GM19467 (cell line): ENCODE results near the gene RAB40AL.
"Not testable (repeated sequence)": the region's sequence is repeated elsewhere in the genome, so short reads cannot be mapped to it uniquely, and the experiment has no call there.

ENCODE experiments used
- ATAC-seq: cut with Tn5 transposase; IDR thresholded peaks from one replicate; pipeline ENCODE4 v1.9.1; 2021; ENCODE audit warnings: mild to moderate bottlenecking, moderate library complexity; ENCODE audit not compliant: unreplicated experiment

The RAB40AL gene, protein sequence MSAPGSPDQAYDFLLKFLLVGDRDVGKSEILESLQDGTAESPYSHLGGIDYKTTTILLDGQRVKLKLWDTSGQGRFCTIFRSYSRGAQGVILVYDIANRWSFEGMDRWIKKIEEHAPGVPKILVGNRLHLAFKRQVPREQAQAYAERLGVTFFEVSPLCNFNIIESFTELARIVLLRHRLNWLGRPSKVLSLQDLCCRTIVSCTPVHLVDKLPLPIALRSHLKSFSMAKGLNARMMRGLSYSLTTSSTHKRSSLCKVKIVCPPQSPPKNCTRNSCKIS

DNA sequence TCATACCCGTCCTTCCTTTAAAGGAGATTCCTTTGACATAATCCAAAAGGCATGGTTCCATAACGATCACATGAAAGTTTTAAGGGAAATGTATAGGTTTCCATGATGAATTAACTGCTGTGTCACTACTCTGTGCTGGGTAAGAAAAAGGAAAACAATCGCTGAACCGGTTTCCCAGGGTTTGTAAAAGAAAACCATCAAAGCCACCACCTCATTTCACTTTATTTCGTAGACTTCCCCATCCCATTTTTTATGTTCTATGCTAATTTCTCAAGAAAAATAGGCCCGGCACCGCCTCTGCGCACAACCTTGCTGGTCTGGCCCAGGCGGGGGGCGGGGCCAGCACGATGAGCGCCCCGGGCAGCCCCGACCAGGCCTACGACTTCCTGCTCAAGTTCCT is at the start of gene RAB40AL:
TSS of gene RAB40AL (plus strand) at position 301 of the 400 bp plus-strand sequence. CDS start at position 348, 47 bp downstream.
- ATAC-seq: not testable (repeated sequence)

DNA sequence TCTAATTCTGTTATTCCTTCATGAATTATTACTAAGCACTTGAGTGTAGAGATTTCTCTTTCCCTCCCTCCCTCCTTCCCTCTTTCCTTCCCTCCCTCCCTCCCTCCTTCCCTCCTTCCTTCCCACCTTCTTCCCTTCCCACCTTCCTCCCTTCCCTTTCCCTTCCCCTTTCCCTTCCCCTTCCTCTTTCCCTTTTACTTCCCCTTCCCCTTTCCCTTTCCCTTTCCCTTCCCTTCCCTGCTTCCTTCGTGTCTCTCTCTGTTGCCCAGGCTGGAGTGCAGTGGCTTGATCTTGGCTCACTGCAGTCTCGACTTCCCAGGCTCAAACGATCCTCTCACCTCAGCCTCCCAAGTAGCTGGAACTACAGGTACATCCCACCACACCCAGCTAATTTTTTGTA is 49.4 kb upstream of the RAB40AL start:
- ATAC-seq: no peak

DNA sequence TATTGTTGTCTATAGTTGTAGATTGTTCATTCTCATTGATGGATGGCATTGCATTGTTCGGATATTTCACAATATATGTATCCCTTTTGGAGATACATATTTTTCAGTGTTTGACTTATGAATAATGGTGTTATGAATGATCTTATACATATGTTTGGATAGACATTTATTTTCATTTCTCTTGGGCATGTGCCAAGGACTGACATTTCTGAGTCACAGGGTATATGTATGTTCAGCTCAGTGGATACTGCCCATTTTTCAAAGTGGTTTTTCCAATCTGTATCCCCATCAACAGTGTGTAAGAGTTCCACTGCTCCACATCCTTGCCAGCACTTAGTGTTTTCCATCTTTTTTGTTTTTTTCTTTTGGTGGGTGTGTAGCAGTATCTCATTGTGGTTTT is 45.0 kb upstream of the RAB40AL start:
- ATAC-seq: no peak

DNA sequence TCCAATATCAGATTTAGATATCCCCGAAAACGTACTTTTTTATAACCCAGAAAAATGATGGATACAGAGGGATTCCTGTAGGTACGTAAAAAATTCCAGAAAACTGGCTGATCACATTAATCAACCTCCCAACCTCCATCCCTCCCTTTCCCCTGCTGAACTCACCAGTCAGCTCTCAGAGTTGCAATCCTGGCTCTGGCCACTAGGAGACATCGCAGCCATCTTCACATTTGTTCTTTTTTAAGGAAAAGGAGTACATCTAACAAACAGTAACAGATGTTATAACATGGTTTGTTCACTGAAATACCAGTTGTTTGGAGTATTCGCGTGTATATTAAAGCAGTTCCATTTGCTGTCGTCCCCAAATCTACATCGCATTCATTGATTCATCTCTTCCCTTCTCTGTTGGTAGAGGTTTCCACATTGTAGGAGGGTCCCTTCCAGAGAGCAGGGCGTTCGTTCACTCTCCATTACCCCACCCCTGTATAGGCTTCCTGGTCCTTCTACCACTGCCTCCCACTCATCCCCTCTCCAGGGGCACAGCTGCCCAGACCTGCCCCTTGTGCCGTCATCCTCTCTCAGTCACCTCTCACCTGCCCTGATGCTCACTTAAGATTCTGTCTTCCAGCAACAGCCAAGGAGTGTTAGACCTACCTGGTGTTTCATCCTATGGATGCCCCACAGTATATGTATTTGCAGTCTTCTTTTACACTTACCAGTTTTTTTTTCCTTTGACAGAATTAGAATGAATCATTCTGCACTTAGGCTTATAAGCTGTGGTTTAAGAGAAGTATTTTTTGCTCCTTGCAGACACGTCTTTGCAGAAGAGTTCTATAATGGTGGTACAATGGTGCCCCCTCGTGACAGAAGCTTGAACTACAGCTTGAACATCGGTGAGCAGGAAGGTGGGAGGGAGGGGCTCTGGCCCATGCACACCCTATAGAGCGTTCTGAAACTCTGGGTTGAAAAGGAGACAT is 36.8 kb upstream of the RAB40AL start:
- peak; percentile 82 for ATAC-seq

DNA sequence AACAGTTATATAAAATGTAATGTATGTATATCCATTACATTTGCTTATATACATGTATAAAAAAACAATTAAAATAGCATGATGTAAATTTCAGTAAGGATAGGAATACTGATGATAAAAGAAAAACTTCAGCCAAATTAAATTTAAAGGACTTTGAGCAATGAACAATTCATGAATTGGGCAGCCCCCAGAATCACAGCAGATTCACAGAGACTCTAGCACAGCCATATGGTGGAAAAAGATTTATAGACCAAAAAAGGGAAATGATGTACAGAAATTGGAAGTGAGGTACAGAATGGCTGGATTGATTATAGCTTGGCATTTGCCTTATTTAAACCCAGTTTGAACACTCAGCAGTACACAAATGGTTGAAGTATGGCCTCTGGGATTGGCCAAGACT is 34.7 kb upstream of the RAB40AL start:
- no peak for ATAC-seq

DNA sequence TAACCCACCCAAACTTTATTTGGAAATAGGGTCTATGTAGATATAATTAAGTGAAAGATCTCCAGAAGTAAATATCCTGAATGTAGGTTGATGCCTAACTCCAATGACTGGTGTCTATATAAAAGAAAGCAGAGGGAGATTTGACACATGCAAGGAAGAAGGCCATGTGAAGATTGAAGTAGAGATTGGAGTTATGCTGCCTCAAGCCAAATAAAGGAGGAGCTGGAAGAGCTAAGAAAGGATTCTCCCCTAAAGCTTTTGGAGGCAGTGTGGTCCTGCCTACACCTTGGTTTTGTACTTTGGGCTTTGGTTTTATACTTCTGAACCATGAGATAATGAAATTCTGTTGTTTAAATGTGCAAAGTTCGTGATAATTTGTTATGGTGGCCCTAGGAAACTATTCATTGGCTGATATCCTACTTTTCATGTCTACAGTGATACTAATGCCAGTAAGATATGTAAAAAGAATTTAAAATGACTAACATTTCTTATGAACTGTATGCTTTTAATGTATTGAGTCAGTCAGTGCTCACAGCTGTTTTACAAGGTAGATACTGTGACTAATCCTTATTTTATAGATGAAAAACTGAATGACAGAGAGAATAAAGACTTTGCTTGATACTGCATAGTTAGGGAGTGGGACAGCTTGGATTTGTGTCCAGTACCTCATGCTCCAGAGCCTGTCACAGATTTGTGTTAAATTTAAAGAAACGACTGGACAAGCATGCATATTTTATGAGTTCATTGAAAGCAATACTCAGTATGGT is 5.9 kb upstream of the RAB40AL start:
- no peak for ATAC-seq

DNA sequence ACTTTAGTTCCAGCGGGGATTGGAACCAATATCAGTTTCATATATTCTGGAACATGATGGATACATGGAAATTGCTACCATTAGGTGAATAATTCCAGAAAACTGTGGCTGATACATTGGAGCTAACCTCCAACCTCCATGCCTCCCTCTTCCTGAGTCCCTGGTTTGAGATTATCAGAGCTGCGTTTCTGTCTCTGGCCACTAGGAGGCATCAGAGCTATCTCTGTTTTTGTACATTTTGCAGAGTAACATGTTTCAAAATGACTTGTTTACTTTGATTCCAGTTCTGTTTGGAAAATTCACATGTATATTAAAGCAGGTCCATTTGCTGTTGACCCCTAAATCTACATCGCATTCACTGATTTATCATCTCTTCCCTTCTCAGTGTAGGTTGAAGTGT is 2.4 kb upstream of the RAB40AL start:
- ATAC-seq: no peak

DNA sequence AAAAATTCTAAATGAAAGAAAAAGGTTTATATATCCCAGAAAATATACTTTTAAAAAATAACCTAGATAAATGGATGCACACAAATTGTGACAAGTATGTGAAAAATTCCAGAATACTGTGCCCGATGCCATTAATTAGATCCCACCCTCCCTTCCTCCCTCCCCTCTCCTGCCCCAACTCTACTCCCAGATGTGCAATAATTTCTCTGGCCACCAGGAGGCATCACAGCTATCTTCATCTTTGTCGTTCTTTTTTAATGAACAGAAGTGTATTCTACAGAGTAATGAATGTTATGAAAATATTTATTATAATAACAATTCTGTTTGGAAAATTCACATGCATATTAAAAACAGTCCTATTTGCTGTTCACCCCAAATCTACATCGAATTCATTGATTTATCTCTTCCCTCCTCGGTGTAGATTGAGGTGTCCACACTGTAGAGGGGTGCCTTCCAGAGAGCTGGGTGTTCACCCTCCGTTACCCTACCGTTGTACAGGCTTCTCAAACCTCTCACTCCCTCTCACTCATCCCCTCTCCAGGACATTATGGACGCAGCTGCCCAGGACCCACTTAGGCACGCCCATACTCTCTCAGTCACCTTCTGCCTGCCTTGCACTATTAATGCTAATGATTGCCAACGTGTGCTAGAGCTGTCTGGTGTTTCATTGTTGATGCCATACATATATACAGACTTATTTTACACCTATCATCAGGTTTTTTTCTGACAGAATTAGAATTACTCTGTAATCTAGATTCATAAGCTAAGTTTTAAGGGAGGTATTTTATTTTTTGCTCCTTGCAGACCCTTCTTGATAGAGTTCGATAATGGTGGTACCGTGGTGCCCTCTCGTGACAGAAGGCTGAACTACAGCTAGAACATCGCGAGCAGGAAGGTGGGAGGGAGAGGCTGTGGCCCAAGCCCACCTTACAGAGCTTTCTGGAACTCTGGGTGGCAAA is 14.1 kb downstream of the RAB40AL start:
- peak; percentile 74 for ATAC-seq

DNA sequence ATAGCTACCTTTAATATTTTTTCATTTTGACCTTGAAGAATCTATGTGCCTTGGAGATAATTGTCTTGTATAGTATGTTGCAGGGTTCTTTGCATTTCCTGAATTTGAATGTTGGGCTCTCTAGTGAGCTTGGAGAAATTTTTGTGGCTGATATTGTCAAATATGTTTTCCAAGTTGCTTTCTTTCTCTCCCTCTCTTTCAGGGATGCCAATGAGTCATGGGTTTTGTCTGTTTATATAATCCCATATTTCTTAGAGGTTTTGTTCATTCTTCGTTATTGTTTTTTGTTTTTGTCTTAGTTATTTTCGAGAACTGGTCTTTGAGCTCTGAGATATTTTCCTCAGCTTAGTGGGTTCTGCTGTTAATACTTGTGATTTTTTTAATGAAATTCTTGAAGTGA is 20.7 kb downstream of the RAB40AL start:
- no peak for ATAC-seq

DNA sequence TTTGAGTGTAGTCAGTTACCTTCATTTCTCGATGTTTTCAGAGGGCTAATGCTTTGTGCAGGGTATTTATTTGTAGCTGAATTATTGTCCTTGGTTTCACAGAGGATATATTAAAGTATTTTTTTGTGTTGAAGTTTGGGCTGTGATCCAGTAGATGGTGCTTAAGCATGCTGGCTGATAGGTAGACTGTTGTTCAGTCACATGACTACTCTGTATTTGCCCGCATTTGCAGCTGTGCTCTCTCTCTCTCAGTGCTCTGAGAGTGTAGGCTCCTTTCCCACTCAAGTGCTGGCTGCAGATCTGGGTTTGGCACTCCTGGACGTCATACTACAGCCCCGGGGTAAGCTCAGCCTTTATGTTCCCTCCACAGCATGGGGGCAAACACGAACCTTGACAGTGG is 21.7 kb downstream of the RAB40AL start:
- ATAC-seq: no peak

DNA sequence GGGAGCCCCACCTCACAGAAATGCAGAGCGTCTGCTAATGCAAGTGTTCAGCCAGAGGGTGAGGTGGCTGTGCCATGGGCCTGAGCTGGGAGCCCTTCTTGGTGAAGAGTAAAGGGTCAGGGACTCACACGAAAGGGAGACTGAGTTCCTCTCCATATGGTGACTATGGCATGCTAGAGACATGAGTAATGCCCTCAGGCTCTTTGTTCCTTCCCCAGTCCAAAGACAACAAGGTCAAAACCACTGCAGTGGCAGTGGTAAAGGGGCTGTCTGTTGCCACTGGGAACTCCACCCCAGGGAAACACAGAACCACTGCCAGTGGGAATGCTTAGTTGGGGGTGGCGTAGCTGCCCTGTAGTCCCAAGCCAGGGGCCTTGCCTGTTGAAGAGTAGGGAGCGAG is 22.4 kb downstream of the RAB40AL start:
- no peak for ATAC-seq

DNA sequence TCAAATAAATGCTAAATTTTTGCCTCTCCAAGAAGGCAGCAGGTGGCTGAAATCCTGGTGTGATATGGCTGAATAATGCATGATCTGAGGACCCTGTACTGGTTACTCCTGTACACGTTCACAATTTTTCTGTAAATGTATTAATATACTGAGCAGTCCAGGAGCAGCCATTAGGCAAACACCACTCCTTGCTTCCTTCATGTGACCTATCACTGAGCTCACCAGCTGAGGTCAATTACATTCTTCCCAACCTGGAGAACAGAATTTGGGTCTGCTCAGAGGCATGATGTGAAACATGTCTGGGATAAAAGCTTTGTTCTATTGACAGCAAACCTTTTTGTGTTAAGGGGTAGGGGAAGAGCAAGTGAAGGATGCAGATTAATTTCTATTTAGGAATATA is 26.9 kb downstream of the RAB40AL start:
- no peak for ATAC-seq

DNA sequence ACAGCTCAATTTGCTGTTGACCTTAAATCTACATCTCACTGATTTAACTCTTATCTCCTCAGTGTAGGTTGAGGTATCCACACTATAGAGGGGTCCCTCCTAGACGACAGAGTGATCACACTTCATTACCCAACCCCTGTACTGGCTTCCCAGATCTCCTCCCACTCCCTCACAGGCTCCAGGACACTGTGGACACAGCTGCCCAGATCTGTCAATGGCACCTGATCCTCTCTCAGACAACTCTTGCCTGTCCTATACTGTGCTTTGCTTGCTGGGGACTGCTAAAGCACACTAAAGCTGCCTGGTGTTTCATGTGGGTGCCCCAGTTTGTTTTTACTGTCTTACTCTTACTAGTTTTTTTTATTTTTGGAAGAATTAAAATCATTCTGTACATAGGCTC is 27.9 kb downstream of the RAB40AL start:
- ATAC-seq: no peak

DNA sequence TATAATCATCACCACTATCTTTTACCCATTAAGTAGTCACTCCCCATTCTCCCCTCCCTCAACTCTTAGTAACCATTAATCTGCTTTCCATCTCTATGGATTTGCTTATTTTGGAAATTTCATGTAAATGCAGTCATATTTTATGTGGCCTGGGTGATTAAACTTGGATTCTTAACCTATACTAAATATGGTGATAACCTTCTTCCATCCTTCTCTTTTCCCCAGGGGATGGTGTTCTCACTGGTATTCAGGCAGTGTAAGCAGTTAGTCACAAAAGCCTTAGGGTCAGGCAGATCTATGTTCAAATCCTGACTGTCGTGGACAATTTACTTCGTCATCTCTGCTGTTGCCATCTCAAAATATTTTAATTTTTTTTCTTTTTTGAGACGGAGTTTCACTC is 29.6 kb downstream of the RAB40AL start:
- ATAC-seq: no peak

DNA sequence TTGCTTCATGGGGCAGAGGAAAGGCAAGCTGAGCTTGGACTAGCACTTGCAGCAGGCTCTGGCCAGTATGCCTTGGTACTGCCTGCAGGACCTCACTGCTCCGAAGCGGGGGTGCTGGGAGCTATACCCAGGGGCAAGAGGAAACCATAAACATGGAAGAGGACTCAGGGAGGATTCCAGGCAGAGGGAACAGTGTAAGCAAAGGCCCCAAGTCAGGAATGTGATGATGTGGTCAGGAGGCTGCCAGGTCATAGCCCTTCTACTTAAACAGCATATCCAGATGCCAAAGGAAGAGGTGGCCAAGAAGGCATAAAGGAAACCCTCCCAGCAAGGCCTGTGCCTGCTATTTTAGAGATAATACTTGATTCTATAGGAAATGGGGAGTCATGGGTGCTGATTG is 31.1 kb downstream of the RAB40AL start:
- no peak for ATAC-seq

DNA sequence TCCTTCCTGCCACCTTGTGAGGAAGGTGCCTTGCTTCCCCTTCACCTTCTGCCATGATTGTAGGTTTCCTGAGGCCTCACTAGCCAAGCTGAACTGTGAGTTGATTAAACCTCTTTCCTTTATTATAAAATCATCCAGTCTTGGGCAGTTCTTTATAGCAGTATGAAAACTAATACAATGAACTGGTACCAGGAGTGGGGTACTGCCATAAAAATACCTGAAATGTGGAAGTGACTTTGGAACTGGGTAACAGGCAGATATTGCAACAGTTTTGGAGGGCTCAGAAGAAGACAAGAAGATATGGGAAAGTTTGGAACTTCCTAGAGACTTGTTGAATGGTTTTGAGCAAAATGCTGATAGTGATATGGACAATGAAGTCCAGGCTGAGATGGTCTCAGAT is 34.5 kb downstream of the RAB40AL start:
- ATAC-seq: not testable (repeated sequence)

DNA sequence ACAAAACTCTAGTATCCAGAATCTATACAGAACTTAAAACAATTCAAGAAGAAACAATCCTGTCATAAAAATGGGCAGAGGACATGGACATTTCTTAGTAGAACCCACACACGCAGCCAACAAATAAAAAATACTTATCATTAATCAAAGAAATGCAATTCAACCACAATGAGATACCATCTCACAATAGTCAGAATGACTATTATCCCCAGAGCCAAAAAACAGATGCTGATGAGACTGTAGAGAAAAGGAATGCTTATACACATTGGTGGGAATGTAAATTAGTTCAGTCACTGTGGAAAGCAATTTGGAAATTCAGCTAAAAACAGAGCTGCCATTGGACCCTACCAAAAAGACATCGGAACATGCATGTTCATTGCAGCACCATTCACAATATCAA is 37.9 kb downstream of the RAB40AL start:
- ATAC-seq: no peak

DNA sequence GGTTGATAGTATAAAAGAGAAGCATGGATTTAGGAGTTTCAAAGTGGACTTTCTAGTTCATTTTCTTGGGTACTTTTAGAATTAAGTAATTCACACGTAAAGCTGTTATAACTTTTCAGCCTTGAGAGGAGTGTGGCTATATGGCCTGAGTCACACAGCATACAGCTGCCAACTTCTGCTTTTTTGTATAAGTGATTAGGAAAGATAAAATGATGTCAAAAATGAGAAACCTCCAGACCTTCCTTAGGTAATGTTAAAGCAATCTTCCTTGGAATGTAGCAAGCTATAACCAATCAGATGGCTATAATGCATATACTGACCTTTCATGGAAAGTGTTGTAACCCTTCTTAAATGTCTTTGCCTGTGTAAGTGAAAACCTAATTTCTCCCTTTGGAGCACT is 39.2 kb downstream of the RAB40AL start:
- no peak for ATAC-seq

DNA sequence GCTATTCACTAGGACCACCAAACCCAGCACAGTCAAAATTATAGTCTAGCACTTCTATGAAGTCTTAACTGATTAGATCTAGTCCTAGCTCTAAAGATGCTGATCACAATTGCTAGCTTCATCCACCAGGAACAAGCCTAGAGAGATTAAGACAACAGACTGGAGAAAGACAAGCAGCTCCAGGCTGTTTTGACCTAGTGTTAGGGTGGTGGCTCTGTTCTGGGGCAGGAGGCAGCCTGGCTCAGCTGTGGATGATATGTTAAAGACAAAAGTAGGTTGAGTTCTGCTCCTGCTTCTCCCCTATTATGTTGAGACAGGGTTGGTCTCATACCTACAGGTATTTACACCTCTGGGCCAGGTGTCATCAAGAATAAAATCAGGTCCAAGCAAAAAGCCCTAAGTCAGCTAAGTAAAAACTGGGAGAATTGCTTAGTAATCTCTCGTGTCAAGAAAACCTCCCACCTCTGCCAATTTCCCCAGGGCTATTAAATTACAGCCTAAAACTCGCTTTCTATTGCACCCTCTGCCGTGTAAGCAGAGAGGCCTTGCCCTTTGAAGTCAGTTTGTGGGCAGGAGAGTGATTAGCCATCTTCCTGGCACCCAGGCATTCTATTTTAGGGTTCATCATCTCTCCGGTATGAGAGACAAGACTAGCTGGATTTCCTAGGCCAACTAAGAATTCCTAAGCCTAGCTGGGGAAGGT is 39.9 kb downstream of the RAB40AL start:
- ATAC-seq: no peak

DNA sequence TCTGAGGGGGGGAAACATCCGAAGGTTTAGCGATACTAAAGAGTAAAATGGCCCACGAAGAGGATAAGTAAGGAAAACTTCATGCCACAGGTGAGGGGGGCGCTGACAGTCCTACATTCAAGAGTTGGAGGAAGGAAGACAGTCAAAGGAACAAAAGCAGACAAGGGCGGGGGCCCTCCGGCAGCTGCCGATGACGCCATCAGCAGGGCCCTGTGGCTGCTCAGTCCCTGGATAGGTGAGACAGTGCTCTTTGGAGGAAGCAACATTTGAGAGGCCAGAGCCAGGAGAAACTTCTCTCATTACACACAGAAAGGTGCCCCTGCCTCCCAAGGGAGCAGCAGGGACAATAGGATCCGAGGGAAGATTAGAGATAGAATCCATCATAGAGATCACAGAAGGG is 41.5 kb downstream of the RAB40AL start:
- no peak for ATAC-seq
